ENCODE results near the gene IFNK.

IFNK gene

GRCh38 chr9:27514551-27514950 lies 9.5 kb upstream of the IFNK start:
- DNase-seq: no peak

GRCh38 chr9:27518006-27518405 lies 6.1 kb upstream of the IFNK start:
- DNase-seq: no peak

GRCh38 chr9:27518809-27519208 lies 5.3 kb upstream of the IFNK start:
- no peak for DNase-seq

GRCh38 chr9:27519466-27520465 lies 4.3 kb upstream of the IFNK start:
- DNase-seq: no peak

GRCh38 chr9:27520986-27521385 lies 3.1 kb upstream of the IFNK start:
- DNase-seq: no peak

GRCh38 chr9:27523141-27523540 lies 949 bp upstream of the IFNK start:
- no peak for DNase-seq

GRCh38 chr9:27527702-27528075 lies 3.6 kb downstream of the IFNK start:
- no peak for DNase-seq

GRCh38 chr9:27528076-27528885 lies 4.2 kb downstream of the IFNK start:
- DNase-seq: peak; percentile 66 to 72

- DNase-seq: peak; percentile 65 to 68
These were observed 4.8 kb downstream of the IFNK start for GRCh38 chr9:27528886-27529315.

GRCh38 chr9:27529316-27530278 lies 5.5 kb downstream of the IFNK start, which contains the start of gene MOB3B:
TSS of gene MOB3B (minus strand) at chr9:27529814. CDS start at chr9:27455550, 74,264 bp downstream.
- DNase-seq: peak; percentile 86 to 88

- DNase-seq: no peak
These were observed 7.0 kb downstream of the IFNK start for GRCh38 chr9:27530915-27531755.

- DNase-seq: no peak
These were observed 8.0 kb downstream of the IFNK start for GRCh38 chr9:27532046-27532445.

GRCh38 chr9:27533311-27533710 lies 9.2 kb downstream of the IFNK start:
- no peak for DNase-seq

GRCh38 chr9:27534131-27534530 lies 10.0 kb downstream of the IFNK start:
- no peak for DNase-seq

GRCh38 chr9:27534658-27535209 lies 10.6 kb downstream of the IFNK start:
- DNase-seq: no peak

GRCh38 chr9:27535701-27536118 lies 11.6 kb downstream of the IFNK start:
- DNase-seq: no peak

GRCh38 chr9:27536168-27536567 lies 12.1 kb downstream of the IFNK start:
- no peak for DNase-seq

GRCh38 chr9:27537027-27537435 lies 12.9 kb downstream of the IFNK start:
- DNase-seq: no peak

GRCh38 chr9:27537756-27538155 lies 13.7 kb downstream of the IFNK start:
- DNase-seq: no peak

- DNase-seq: no peak
These were observed 14.6 kb downstream of the IFNK start for GRCh38 chr9:27538647-27539046.
